OCI-LY3 (cell line): ENCODE results near the gene ZNF778.

Experiments used
- H2AFZ ChIP-seq: fragments of 200-600, 300-600 bp; shearing (Covaris generic); 2 replicates; pipeline ENCODE4 v1.6.0; 2014; ENCODE audit warnings: antibody characterized with exemption, low read depth, low read length
- H3K27ac ChIP-seq: fragments of 200-600, 300-600 bp; sonication (generic); 2 replicates; pipeline ENCODE4 v1.5.1; 2014; ENCODE audit warnings: mild to moderate bottlenecking, low read length, moderate library complexity, mixed read lengths
- H3K27me3 ChIP-seq: fragments of 200-600, 300-600 bp; sonication (generic); 2 replicates; pipeline ENCODE4 v1.6.1; 2014; ENCODE audit warnings: low read depth, low read length, mixed read lengths
- H3K36me3 ChIP-seq: fragments of 200-600, 300-600 bp; sonication (generic); replicated peaks from 2 replicates; pipeline ENCODE3; 2014; ENCODE audit warnings: low read depth, low read length, mixed read lengths
- H3K4me1 ChIP-seq: fragments of 300-600, 200-600 bp; sonication (generic); 2 replicates; pipeline ENCODE4 v1.6.1; 2014; ENCODE audit warnings: low read length, mixed read lengths
- H3K4me2 ChIP-seq: fragments of 200-600, 300-600 bp; sonication (generic); 2 replicates; pipeline ENCODE4 v1.6.1; 2014; ENCODE audit warnings: low read length, mixed read lengths
- H3K4me3 ChIP-seq: fragments of 300-600, 200-600 bp; sonication (generic); 2 replicates; pipeline ENCODE4 v1.5.1; 2014; ENCODE audit warnings: antibody characterized with exemption, mild to moderate bottlenecking, low read length, moderate library complexity
- H3K79me2 ChIP-seq: fragments of 300-600, 200-600 bp; shearing (Covaris generic); 2 replicates; pipeline ENCODE4 v1.6.1; 2014; ENCODE audit warnings: mild to moderate bottlenecking, low read length, mixed read lengths
- H3K9ac ChIP-seq: fragments of 300-600, 200-600 bp; shearing (Covaris generic); 2 replicates; pipeline ENCODE4 v1.6.0; 2014; ENCODE audit warnings: mild to moderate bottlenecking, low read length, moderate library complexity
- H3K9me3 ChIP-seq: fragments of 200-600, 300-600 bp; shearing (Covaris generic); 2 replicates; pipeline ENCODE4 v1.6.1; 2014; ENCODE audit warnings: low read length, mixed read lengths; ENCODE audit not compliant: insufficient read depth
- H4K20me1 ChIP-seq: fragments of 200-600, 300-600 bp; sonication (generic); 2 replicates; pipeline ENCODE4 v1.6.1; 2016; ENCODE audit warnings: low read length, mixed read lengths; ENCODE audit not compliant: insufficient read depth
- EZH2phosphoT487 ChIP-seq: fragments of 200-600 bp; shearing (Covaris generic); IDR thresholded peaks from 2 replicates; pipeline ENCODE4 v1.6.1; 2018; ENCODE audit warnings: antibody characterized with exemption, mixed run types, low read depth
- TF ChIP-seq, protein P1 (sequence below): fragments of 200-600, 300-600 bp; sonication (generic); IDR thresholded peaks from 2 replicates; pipeline ENCODE4 v1.5.1; 2014; ENCODE audit warnings: antibody characterized with exemption, low read length, low read depth

The ZNF778 gene

GRCh38 chr16:89219365-89219764, 1.9 kb downstream of the ZNF778 start:
- H3K4me3 ChIP-seq, result no peak overlapping the region

GRCh38 chr16:89221604-89222003, 4.1 kb downstream of the ZNF778 start:
- H3K4me3 ChIP-seq, result no peak overlapping the region
- no peaks in the 10 kb centered on the region for H3K27me3 ChIP-seq
- peaks cover 4% of the 10 kb centered on the region; the same call in 1 of the 2 replicates for H3K79me2 ChIP-seq
- peaks cover 5% of the 10 kb centered on the region; the same call in 1 of the 2 replicates for H3K4me1 ChIP-seq
- no peak overlapping the region for H2AFZ ChIP-seq
- no peaks in the 10 kb centered on the region for H3K9me3 ChIP-seq
- H3K36me3 ChIP-seq, result peaks cover 14% of the 10 kb centered on the region
- H3K4me2 ChIP-seq, result no peak overlapping the region
- no peaks in the 10 kb centered on the region for H4K20me1 ChIP-seq
- H3K27ac ChIP-seq, result no peak overlapping the region
- H3K9ac ChIP-seq, result no peak overlapping the region
- TF ChIP-seq, protein P1, sequence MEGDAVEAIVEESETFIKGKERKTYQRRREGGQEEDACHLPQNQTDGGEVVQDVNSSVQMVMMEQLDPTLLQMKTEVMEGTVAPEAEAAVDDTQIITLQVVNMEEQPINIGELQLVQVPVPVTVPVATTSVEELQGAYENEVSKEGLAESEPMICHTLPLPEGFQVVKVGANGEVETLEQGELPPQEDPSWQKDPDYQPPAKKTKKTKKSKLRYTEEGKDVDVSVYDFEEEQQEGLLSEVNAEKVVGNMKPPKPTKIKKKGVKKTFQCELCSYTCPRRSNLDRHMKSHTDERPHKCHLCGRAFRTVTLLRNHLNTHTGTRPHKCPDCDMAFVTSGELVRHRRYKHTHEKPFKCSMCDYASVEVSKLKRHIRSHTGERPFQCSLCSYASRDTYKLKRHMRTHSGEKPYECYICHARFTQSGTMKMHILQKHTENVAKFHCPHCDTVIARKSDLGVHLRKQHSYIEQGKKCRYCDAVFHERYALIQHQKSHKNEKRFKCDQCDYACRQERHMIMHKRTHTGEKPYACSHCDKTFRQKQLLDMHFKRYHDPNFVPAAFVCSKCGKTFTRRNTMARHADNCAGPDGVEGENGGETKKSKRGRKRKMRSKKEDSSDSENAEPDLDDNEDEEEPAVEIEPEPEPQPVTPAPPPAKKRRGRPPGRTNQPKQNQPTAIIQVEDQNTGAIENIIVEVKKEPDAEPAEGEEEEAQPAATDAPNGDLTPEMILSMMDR, result no peak
- no peak for TF ChIP-seq EZH2phosphoT487

More at GRCh38 chr16:89219365-89219764, 1.9 kb downstream of the ZNF778 start:
- Histone ChIP-seq H3K4me1 (peaks cover 5% of the 10 kb centered on the region; the same call in 1 of the 2 replicates), H3K9me3 (no peaks in the 10 kb centered on the region), H3K27ac (no peak overlapping the region), H3K27me3 (no peaks in the 10 kb centered on the region), H3K9ac (no peak overlapping the region), H2AFZ (no peak overlapping the region), H3K79me2 (peaks cover 4% of the 10 kb centered on the region; the same call in 1 of the 2 replicates), H4K20me1 (no peaks in the 10 kb centered on the region), H3K36me3 (peaks cover 11% of the 10 kb centered on the region), H3K4me2 (no peak overlapping the region)
- TF ChIP-seq, protein P1, result no peak
- no peak for TF ChIP-seq EZH2phosphoT487

DNA sequence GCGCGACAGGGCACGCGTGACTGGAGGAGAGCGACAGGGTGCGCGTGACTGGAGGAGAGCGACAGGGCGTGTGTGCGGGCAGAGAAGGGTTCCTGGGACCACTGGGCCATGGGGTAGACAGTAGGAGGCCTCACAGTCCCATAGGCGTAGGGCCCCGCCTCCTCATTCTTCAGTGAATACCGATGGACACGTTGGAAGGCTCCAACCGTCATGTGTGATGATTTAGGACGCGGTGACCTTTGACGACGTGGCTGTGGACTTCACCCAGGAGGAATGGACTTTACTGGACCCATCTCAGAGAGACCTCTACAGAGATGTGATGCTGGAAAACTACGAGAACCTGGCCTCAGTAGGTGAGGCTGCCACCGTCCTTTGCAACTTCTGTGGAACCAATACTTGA, 5.4 kb downstream of the ZNF778 start:
- H3K27me3 ChIP-seq, result no peaks in the 10 kb centered on the region
- H3K36me3 ChIP-seq, result peaks cover 27% of the 10 kb centered on the region

DNA sequence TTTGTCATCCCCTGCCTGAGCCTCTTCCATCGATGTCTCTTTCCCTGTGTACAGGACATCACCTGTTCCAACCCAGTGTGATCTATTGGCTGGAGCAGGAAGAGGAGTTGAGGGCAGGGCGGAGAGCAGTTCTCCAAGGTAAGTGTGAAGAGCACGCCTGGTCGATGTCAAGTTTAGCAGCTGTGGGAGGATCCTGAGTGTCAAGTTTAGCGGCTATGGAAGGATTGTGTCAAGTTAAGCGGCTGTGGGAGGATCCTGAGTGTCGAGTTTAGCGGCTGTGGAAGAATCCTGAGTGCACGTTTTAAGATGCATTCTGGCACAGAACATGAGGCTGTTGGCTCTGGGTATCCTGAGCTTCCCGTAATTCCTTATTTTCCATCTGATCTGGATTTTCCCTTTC, 7.2 kb downstream of the ZNF778 start:
- Histone ChIP-seq H3K4me2 (no peak overlapping the region), H3K79me2 (no peaks in the 10 kb centered on the region), H3K27ac (no peak overlapping the region), H4K20me1 (no peaks in the 10 kb centered on the region), H3K9me3 (no peaks in the 10 kb centered on the region), H3K4me3 (no peak overlapping the region), H3K36me3 (peaks cover 37% of the 10 kb centered on the region), H3K9ac (no peak overlapping the region), H3K27me3 (no peaks in the 10 kb centered on the region), H3K4me1 (no peaks in the 10 kb centered on the region), H2AFZ (no peak overlapping the region)
- no peak for TF ChIP-seq EZH2phosphoT487
- TF ChIP-seq, protein P1, result no peak

More for the DNA sequence above, 5.4 kb downstream of the ZNF778 start:
- Histone ChIP-seq H3K9ac (no peak overlapping the region), H3K79me2 (peaks cover 4% of the 10 kb centered on the region; the same call in 1 of the 2 replicates), H4K20me1 (no peaks in the 10 kb centered on the region), H3K27ac (no peak overlapping the region), H3K4me3 (no peak overlapping the region), H3K4me2 (no peak overlapping the region), H2AFZ (no peak overlapping the region), H3K4me1 (peaks cover 2% of the 10 kb centered on the region; the same call in 1 of the 2 replicates), H3K9me3 (no peaks in the 10 kb centered on the region)
- TF ChIP-seq, protein P1, result no peak
- TF ChIP-seq EZH2phosphoT487, result no peak
